GM18858 (cell line): ENCODE data around the gene RAPGEF6.
"Not testable (repeated sequence)": the region's sequence is repeated elsewhere in the genome, so short reads cannot be mapped to it uniquely, and the experiment has no call there.

ENCODE experiments used
- ATAC-seq: cut with Tn5 transposase; IDR thresholded peaks from one replicate; pipeline ENCODE4 v1.9.1; 2021; ENCODE audit not compliant: unreplicated experiment

Gene RAPGEF6

GRCh38 chr5:131610198-131611063 lies 24.6 kb downstream of the RAPGEF6 start:
- no peak for ATAC-seq

- ATAC-seq, result no peak
Measured at GRCh38 chr5:131609774-131610173, 25.3 kb downstream of the RAPGEF6 start.

- no peak for ATAC-seq
Measured at GRCh38 chr5:131608597-131608996, 26.4 kb downstream of the RAPGEF6 start.

- no peak for ATAC-seq
Measured at GRCh38 chr5:131607903-131608540, 27.0 kb downstream of the RAPGEF6 start.

- no peak for ATAC-seq
Measured at GRCh38 chr5:131607418-131607817, 27.6 kb downstream of the RAPGEF6 start.

- no peak for ATAC-seq
Measured at GRCh38 chr5:131605086-131605485, 29.9 kb downstream of the RAPGEF6 start.

- peak; percentile 68 for ATAC-seq
Measured at GRCh38 chr5:131595088-131596033, 39.7 kb downstream of the RAPGEF6 start.

- no peak for ATAC-seq
Measured at GRCh38 chr5:131593921-131594320, 41.1 kb downstream of the RAPGEF6 start.

GRCh38 chr5:131593436-131593835 lies 41.6 kb downstream of the RAPGEF6 start:
- not testable (repeated sequence) for ATAC-seq

- no peak for ATAC-seq
Measured at GRCh38 chr5:131589510-131590348, 45.3 kb downstream of the RAPGEF6 start.

- no peak for ATAC-seq
Measured at GRCh38 chr5:131587541-131587940, 47.5 kb downstream of the RAPGEF6 start.

GRCh38 chr5:131581702-131582101 lies 53.3 kb downstream of the RAPGEF6 start:
- ATAC-seq, result no peak

- ATAC-seq, result no peak
Measured at GRCh38 chr5:131579917-131580671, 54.9 kb downstream of the RAPGEF6 start.

GRCh38 chr5:131575660-131576227 lies 59.3 kb downstream of the RAPGEF6 start:
- no peak for ATAC-seq

- no peak for ATAC-seq
Measured at GRCh38 chr5:131571669-131572168, 63.3 kb downstream of the RAPGEF6 start.

GRCh38 chr5:131570757-131571156 lies 64.3 kb downstream of the RAPGEF6 start:
- no peak for ATAC-seq

- ATAC-seq, result no peak
Measured at GRCh38 chr5:131564229-131564652, 70.8 kb downstream of the RAPGEF6 start.

GRCh38 chr5:131563434-131564228 lies 71.4 kb downstream of the RAPGEF6 start:
- no peak for ATAC-seq
